Measurements from ENCODE around the gene ZCCHC18. TPM values are rescaled to one million over a fixed set of nuclear protein-coding genes. Genes with fewer than 3 reads are reported as not detected.

ZCCHC18 gene
- polyA plus RNA-seq, 1 of the 3 experiments (the other 2 are of a cell fraction), result 7.5 TPM

GRCh38 chrX:104113222-104113965, 1.1 kb downstream of the ZCCHC18 start:
- no peaks in the 10 kb centered on the region for H4K20me1 ChIP-seq (ENCODE audit: insufficient read depth)
- H3F3A ChIP-seq (replicated peaks; ENCODE audit: insufficient read depth), result no peaks in the 10 kb centered on the region
- ChIA-PET CTCF (interaction anchor here (0.6 to 1.8 kb wide), 11 partner anchors 10 to 279 kb away, joined by 3 to 12 read pairs (median 4); no protein-coding TSS in a partner anchor), POLR2A (no interaction called here)
- H3K27me3 ChIP-seq (ENCODE audit: insufficient read depth), result peaks cover 15% of the 10 kb centered on the region; the same call in 1 of the 2 replicates
- peak overlapping the region; percentile 22 to 65; a peak in 3 of 4 replicates for H3K27ac ChIP-seq (ENCODE audit: low read depth in 2 of 2, low read length in 1 of 2)
- no peaks in the 10 kb centered on the region for H3K9me3 ChIP-seq
- H3K36me3 ChIP-seq (replicated peaks in 1 of 2; ENCODE audit: control insufficient read depth in 1 of 2, insufficient read depth in 2 of 2, low read length in 1 of 2), result no peaks in the 10 kb centered on the region
- H3K9ac ChIP-seq, result peak overlapping the region; percentile 81; the same call in 1 of the 2 replicates
- WGBS (ENCODE audit: low lambda C conversion rate), result 5% methylated on average over 24 of the region's 24 CpGs
- H3K79me2 ChIP-seq (ENCODE audit: insufficient read depth), result no peaks in the 10 kb centered on the region
- H3K9me2 ChIP-seq, result no peaks in the 10 kb centered on the region
- peak overlapping the region; percentile 90 for H3K4me2 ChIP-seq
- peak overlapping the region; percentile 49 to 85 for H3K4me3 ChIP-seq (ENCODE audit: low read depth in 2 of 2, low read length in 1 of 2)
- 0 out of 2 replicates have a peak overlapping the region, but pooled peaks have one; percentile 46 for H2AFZ ChIP-seq (ENCODE audit: low read depth)
- DNase-seq, result peak; percentile 53
- peak; percentile 42 for TF ChIP-seq SMC3 (IDR thresholded peaks at IDR 0.05; ENCODE audit: low read depth, low read length)
- peak; percentile 60 for TF ChIP-seq CTCF (IDR thresholded peaks at IDR 0.05)
- TF ChIP-seq FOXM1 (IDR thresholded peaks at IDR 0.05; ENCODE audit: low read depth), result no peak
- no peak for TF ChIP-seq NRF1 (IDR thresholded peaks at IDR 0.05; ENCODE audit: low read depth, low read length)
- peak; percentile 51; the same call in 1 of the 2 replicates for TF ChIP-seq MAX (IDR thresholded peaks at IDR 0.05; ENCODE audit: low read depth)
- TF ChIP-seq FOXJ3 (CRISPR knock-in tag; IDR thresholded peaks at IDR 0.05), result no peak
- TF ChIP-seq RAD21 (IDR thresholded peaks at IDR 0.05; ENCODE audit: low read length), result peak; percentile 42
- TF ChIP-seq TCF12 (IDR thresholded peaks at IDR 0.05), result no peak
- TF ChIP-seq IRF3 (IDR thresholded peaks at IDR 0.05; ENCODE audit: low read depth, low read length), result no peak
- no peak for TF ChIP-seq NFIC (IDR thresholded peaks at IDR 0.05; ENCODE audit: borderline replicate concordance)
- peaks cover 0 to 15% of the 10 kb centered on the region in 2 experiments; a peak in 1 of 4 replicates for H3K4me1 ChIP-seq (ENCODE audit: control insufficient read depth in 1 of 2, insufficient read depth in 2 of 2, low read depth in 1 of 2, low read length in 1 of 2)

GRCh38 chrX:104117759-104118158, 5.4 kb downstream of the ZCCHC18 start:
- H3K27ac ChIP-seq (ENCODE audit: low read depth in 2 of 2, low read length in 1 of 2), result no peak overlapping the region
- no peak overlapping the region for H3K9ac ChIP-seq
- H3F3A ChIP-seq (replicated peaks; ENCODE audit: insufficient read depth), result no peaks in the 10 kb centered on the region
- no peak for DNase-seq
- no peak overlapping the region for H3K4me3 ChIP-seq (ENCODE audit: low read depth in 2 of 2, low read length in 1 of 2)
- no peak for TF ChIP-seq MAX (IDR thresholded peaks at IDR 0.05; ENCODE audit: low read depth)
- TF ChIP-seq MEF2A (IDR thresholded peaks at IDR 0.05; ENCODE audit: borderline replicate concordance, low read depth), result no peak
- TF ChIP-seq GATA2 (CRISPR knock-in tag; IDR thresholded peaks at IDR 0.05), result no peak
- no peak for TF ChIP-seq SMC3 (IDR thresholded peaks at IDR 0.05; ENCODE audit: low read depth, low read length)
- no peak for TF ChIP-seq YY1 (IDR thresholded peaks at IDR 0.05; ENCODE audit: low read depth)
- TF ChIP-seq RAD21 (IDR thresholded peaks at IDR 0.05; ENCODE audit: low read length), result no peak
- no peaks in the 10 kb centered on the region for H3K9me2 ChIP-seq
- POLR2A ChIA-PET, result no interaction called here
- H3K36me3 ChIP-seq (replicated peaks in 1 of 2; ENCODE audit: control insufficient read depth in 1 of 2, insufficient read depth in 2 of 2, low read length in 1 of 2), result peaks cover 0 to 5% of the 10 kb centered on the region in 2 experiments
- no peaks in the 10 kb centered on the region for H3K9me3 ChIP-seq
- no peak overlapping the region for H2AFZ ChIP-seq (ENCODE audit: low read depth)
- no peak overlapping the region for H3K4me2 ChIP-seq
- H3K27me3 ChIP-seq (ENCODE audit: insufficient read depth), result peaks cover 8% of the 10 kb centered on the region; the same call in 1 of the 2 replicates
- peaks cover 0 to 7% of the 10 kb centered on the region in 2 experiments; a peak in 1 of 4 replicates for H3K4me1 ChIP-seq (ENCODE audit: control insufficient read depth in 1 of 2, insufficient read depth in 2 of 2, low read depth in 1 of 2, low read length in 1 of 2)
- H3K79me2 ChIP-seq (ENCODE audit: insufficient read depth), result no peaks in the 10 kb centered on the region
- no peaks in the 10 kb centered on the region for H4K20me1 ChIP-seq (ENCODE audit: insufficient read depth)
- CTCF ChIA-PET, result interaction anchor here (2.1 kb wide), 1 partner anchor 18 kb away, joined by 9 read pairs; no protein-coding TSS in a partner anchor
